Liver (tissue), 9 donors: ENCODE measurements around the gene PSMC3. TPM values are rescaled to one million over a fixed set of nuclear protein-coding genes. Genes with fewer than 3 reads are reported as not detected.

Experiments
- DNase-seq: peaks from one replicate; pipeline ENCODE4 v3.0.0-alpha.2; 2017; ENCODE audit warnings: low spot score
- H3K27ac ChIP-seq, 2 donors: one replicate each; pipeline ENCODE4 v1.7.0; 2013; ENCODE audit warnings: inconsistent platforms in 2 of 2, low read length in 2 of 2, control low read depth in 1 of 2, low read depth in 1 of 2, mild to moderate bottlenecking in 1 of 2
- H3K27me3 ChIP-seq, 4 donors: one replicate each; pipeline versions ENCODE4 v1.6.1 to v1.7.0; 2013; ENCODE audit warnings: low read length in 3 of 4, inconsistent platforms in 1 of 4, mild to moderate bottlenecking in 1 of 4, moderate library complexity in 1 of 4; ENCODE audit not compliant: control insufficient read depth in 4 of 4, insufficient read depth in 4 of 4
- H3K36me3 ChIP-seq, 4 donors: one replicate each; pipeline versions ENCODE4 v1.6.1 to v1.7.0; 2013; ENCODE audit warnings: low read length in 3 of 4, mild to moderate bottlenecking in 3 of 4, low read depth in 1 of 4, moderate library complexity in 1 of 4; ENCODE audit not compliant: control insufficient read depth in 4 of 4, insufficient read depth in 3 of 4
- H3K4me1 ChIP-seq, 4 donors: one replicate each; pipeline versions ENCODE4 v1.6.1 to v1.7.0; 2013; ENCODE audit warnings: low read length in 3 of 4, mild to moderate bottlenecking in 3 of 4, moderate library complexity in 1 of 4; ENCODE audit not compliant: control insufficient read depth in 4 of 4, insufficient read depth in 4 of 4
- H3K4me3 ChIP-seq, 3 donors: one replicate each; pipeline versions ENCODE4 v1.6.1 to v1.7.0; 2013; ENCODE audit warnings: low read length in 3 of 3, control low read depth in 1 of 3, low read depth in 1 of 3, mild to moderate bottlenecking in 1 of 3
- H3K9ac ChIP-seq, 2 donors: one replicate each; pipeline ENCODE4 v1.7.0; 2013; ENCODE audit warnings: low read length in 2 of 2, mild to moderate bottlenecking in 2 of 2, moderate library complexity in 2 of 2, control low read depth in 1 of 2, low read depth in 1 of 2
- H3K9me3 ChIP-seq, 4 donors: one replicate each; pipeline versions ENCODE4 v1.6.1 to v1.7.0; 2013; ENCODE audit warnings: low read length in 3 of 4; ENCODE audit not compliant: control insufficient read depth in 4 of 4
- CTCF ChIP-seq: fragments of 150-350 bp; IDR thresholded peaks from 2 replicates; pipeline ENCODE4 v1.5.1; 2017; ENCODE audit warnings: improper control_type of control experiment, low read depth, low read length; ENCODE audit not compliant: missing input control
- FOXA1 ChIP-seq: IDR thresholded peaks from 2 replicates; pipeline ENCODE4 v1.6.1; 2016; ENCODE audit warnings: antibody characterized with exemption
- FOXA2 ChIP-seq: IDR thresholded peaks from 2 replicates; pipeline ENCODE4 v1.6.1; 2016; ENCODE audit warnings: antibody characterized with exemption
- GABPA ChIP-seq, 2 donors: IDR thresholded peaks in 1 of 2; conservative IDR thresholded peaks in 1 of 2; 2 replicates each; pipeline ENCODE4 v1.6.1; 2016; ENCODE audit warnings: antibody characterized with exemption in 2 of 2, mild to moderate bottlenecking in 1 of 2, moderate library complexity in 1 of 2
- HNF4G ChIP-seq: IDR thresholded peaks from 2 replicates; pipeline ENCODE4 v1.6.1; 2016; ENCODE audit warnings: antibody characterized with exemption
- JUND ChIP-seq, 2 donors: IDR thresholded peaks; 2 replicates each; pipeline ENCODE4 v1.6.1; 2016; ENCODE audit warnings: antibody characterized with exemption in 2 of 2
- NR2F2 ChIP-seq: IDR thresholded peaks from 2 replicates; pipeline ENCODE4 v1.6.1; 2016; ENCODE audit warnings: antibody characterized with exemption
- RXRA ChIP-seq, 2 donors: IDR thresholded peaks; 2 replicates each; pipeline ENCODE4 v1.6.1; 2017 to 2018; ENCODE audit warnings: antibody characterized with exemption in 2 of 2, mild to moderate bottlenecking in 1 of 2
- SP1 ChIP-seq: IDR thresholded peaks from 2 replicates; pipeline ENCODE4 v1.6.1; 2018; ENCODE audit warnings: antibody characterized with exemption, mild to moderate bottlenecking
- TAF1 ChIP-seq: conservative IDR thresholded peaks from 2 replicates; pipeline ENCODE4 v1.6.1; 2016; ENCODE audit warnings: antibody characterized with exemption, mild to moderate bottlenecking
- YY1 ChIP-seq: IDR thresholded peaks from 2 replicates; pipeline ENCODE4 v1.6.1; 2016; ENCODE audit warnings: antibody characterized with exemption, mild to moderate bottlenecking
- WGBS: extraction: QIAGEN DNeasy Blood & Tissue Kit; methylation state at CpG from one replicate; pipeline ENCODE4 v1.1.7; 2013; 5-methylcytosine and 5-hydroxymethylcytosine counted together
- polyA plus RNA-seq, 2 donors: library from polyadenylated mRNA; stranded (reverse) in 1 of 2; unstranded in 1 of 2; fragments of 200-250 nt in 1 of 2; fragments of >200 nt in 1 of 2; fragmentation: Nextera tagmentation in 1 of 2; extraction: Ambion mirVana in 1 of 2; gene quantifications; one replicate each; pipeline versions ENCODE4 v1.2.1 to v1.2.3, GENCODE V29; 2013 to 2015
- total RNA-seq, 2 donors: library from RNA; depleted of rRNA; stranded (reverse); fragments of >200 nt; gene quantifications; one replicate each; pipeline ENCODE4 v1.2.3, GENCODE V29; 2014
- TF ChIP-seq, protein P1 (sequence below): IDR thresholded peaks from 2 replicates; pipeline ENCODE4 v1.6.1; 2016; ENCODE audit warnings: antibody characterized with exemption
- TF ChIP-seq, protein P2 (sequence below): IDR thresholded peaks from 2 replicates; pipeline ENCODE4 v1.6.1; 2016; ENCODE audit warnings: antibody characterized with exemption
- donor health status: healthy.
- donor health status: healthy.
- donor health status: healthy.
- donor health status: healthy.
- donor health status: healthy.

PSMC3 gene
- total and polyA plus RNA-seq, 4 donors: 58.0 to 110 (median 103) TPM

DNA sequence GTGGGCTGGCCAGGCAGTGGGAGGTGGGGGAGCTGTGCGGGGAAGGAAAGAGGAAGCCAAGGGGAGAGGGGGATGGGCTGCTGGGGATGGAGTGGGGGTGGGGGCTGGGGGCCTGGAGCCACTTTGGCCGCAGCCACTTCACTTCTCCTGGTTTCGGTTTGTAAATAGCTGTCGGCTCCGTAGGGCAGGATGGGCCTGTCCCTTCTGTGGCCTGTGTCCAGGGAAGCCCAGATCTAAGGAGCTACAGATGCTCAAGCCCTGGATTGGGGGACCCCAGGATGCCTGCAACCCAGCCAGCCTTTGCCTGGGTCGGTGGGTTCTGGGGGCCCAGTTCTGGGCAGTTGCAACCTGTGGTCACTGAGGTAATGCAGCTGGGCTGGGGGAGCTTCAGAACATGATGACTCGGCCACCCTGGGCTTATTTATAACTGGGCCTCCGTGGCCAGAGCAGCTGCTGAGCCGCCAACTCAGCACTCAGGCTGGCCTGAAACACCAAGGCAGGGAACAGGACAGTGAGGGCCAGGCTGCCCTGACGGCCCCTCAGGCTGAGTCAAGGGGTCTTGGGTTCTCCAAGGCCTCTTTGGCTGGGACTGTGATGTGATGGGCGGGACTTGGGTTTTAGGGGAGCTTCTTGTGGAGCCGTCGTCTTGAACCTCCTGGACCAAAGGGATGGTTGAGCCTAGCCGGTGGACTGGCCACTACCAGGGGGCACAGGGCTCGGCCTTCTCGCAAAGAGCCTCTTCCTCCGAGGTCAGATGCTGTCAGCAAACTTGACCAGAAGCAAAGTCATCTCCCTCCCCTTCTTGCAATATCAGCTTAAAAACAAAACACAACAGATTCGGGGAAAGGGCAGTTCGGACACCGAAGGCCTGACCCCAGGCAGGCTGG lies 32.8 kb downstream of the PSMC3 start (continued):
- TF ChIP-seq RXRA (IDR thresholded peaks at IDR 0.05) (no peak), JUND (IDR thresholded peaks at IDR 0.05) (no peak), GABPA (IDR thresholded peaks at IDR 0.05 in 1 of 2, conservative IDR thresholded peaks at IDR 0.05 in 1 of 2) (no peak), CTCF (no peak), FOXA2 (no peak)

DNA sequence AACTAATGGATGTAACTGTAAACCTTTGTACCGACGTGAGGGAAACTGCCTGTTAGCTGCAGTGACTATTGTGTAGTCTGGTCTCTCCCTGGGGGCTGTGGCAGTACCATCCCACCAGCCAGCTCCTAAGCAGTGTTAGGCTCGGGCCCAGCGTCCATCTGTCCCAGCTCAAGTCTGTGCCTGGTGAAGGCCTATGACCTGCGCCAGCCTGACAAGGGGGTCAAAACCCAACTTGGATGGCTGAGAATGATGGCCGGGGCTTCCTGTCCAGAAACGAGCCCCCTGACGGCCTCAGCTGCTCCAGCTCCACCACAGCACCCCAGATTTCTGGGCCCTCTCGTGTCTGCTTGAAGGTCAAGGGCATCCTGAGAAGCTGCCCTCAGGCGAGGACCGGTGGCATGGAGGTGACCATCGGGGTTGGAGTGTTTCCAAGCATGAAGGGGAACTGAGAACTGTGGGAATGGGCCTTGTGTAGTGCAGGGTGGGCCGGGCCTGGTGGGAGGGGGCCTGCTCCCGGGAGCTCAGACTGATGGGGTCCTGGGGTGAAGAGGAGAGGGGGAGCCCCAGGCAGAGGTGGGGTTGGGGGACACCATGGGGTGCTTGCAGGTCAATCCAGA lies 33.6 kb downstream of the PSMC3 start:
- H3K4me1 ChIP-seq: peaks cover 0 to 9% (median 0%) of the 10 kb centered on the region in 4 donors
- no peak overlapping the region for H3K9ac ChIP-seq
- H3K4me3 ChIP-seq: no peak overlapping the region
- TF ChIP-seq, protein P1, sequence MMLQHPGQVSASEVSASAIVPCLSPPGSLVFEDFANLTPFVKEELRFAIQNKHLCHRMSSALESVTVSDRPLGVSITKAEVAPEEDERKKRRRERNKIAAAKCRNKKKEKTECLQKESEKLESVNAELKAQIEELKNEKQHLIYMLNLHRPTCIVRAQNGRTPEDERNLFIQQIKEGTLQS: no peak
- TF ChIP-seq RXRA (IDR thresholded peaks at IDR 0.05) (no peak), TAF1 (no peak), SP1 (no peak), CTCF (no peak), NR2F2 (no peak), FOXA1 (no peak), HNF4G (no peak), GABPA (IDR thresholded peaks at IDR 0.05 in 1 of 2, conservative IDR thresholded peaks at IDR 0.05 in 1 of 2) (no peak)
- TF ChIP-seq, protein P2, sequence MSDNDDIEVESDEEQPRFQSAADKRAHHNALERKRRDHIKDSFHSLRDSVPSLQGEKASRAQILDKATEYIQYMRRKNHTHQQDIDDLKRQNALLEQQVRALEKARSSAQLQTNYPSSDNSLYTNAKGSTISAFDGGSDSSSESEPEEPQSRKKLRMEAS: no peak
- 86% methylated on average over 14 of the region's 14 CpGs for WGBS
- DNase-seq: no peak
- no peaks in the 10 kb centered on the region for H3K36me3 ChIP-seq
- H3K27me3 ChIP-seq: no peaks in the 10 kb centered on the region
- H3K27ac ChIP-seq: peak overlapping the region; percentile 55 to 87
- no peaks in the 10 kb centered on the region for H3K9me3 ChIP-seq

DNA sequence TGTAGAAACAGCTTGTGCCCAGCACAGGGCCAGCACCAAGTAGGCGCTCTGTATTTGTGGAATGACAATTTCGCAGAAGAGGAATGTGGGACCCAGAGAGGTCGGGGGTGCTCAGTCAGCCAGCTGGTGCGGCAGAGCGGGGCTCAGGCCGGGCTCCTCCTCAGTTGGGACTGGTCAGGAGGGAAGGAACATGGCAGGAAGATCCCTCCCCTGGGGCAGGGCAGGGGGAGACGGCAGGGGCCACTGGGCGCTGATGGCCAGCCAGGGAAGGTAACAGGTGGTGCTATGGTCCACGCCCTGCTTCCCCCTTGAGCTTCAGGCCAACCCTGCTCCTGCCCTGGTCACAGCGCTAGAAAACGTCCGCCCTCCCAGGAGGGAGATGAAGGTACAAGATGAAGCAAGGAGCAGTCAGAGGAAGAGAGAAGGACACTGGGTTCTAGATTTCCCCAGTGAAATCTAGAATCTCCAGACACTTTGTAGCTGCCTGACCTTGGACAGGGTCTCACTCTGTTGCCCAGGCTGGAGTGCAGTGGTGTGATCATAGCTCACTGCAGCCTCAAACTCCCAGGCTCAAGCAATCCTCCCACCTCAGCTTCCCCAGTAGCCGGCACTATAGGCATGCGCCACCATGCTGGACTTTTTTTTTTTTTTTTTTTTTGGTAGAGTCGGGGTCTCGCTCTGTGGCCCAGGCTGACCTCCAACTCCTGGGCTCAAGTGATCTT lies 34.4 kb downstream of the PSMC3 start:
- TF ChIP-seq SP1 (no peak), HNF4G (no peak), CTCF (no peak), NR2F2 (no peak), YY1 (no peak)
- TF ChIP-seq, protein P2: no peak
- peak overlapping the region; percentile 74 to 87 for H3K27ac ChIP-seq
- H3K4me3 ChIP-seq: no peak overlapping the region
- H3K27me3 ChIP-seq: no peaks in the 10 kb centered on the region
- DNase-seq: no peak
- H3K4me1 ChIP-seq: peaks cover 0 to 9% (median 0%) of the 10 kb centered on the region in 4 donors
- H3K9ac ChIP-seq: no peak overlapping the region
- no peaks in the 10 kb centered on the region for H3K9me3 ChIP-seq
- WGBS: 94% methylated on average over 16 of the region's 16 CpGs
- no peaks in the 10 kb centered on the region for H3K36me3 ChIP-seq
